T follicular helper cell (primary cell): ENCODE results near the gene EPAS1.

Experiments
- DNase-seq: peaks from one replicate; pipeline ENCODE4 v3.0.0-alpha.2; 2020; ENCODE audit warnings: low read depth

Gene EPAS1

DNA sequence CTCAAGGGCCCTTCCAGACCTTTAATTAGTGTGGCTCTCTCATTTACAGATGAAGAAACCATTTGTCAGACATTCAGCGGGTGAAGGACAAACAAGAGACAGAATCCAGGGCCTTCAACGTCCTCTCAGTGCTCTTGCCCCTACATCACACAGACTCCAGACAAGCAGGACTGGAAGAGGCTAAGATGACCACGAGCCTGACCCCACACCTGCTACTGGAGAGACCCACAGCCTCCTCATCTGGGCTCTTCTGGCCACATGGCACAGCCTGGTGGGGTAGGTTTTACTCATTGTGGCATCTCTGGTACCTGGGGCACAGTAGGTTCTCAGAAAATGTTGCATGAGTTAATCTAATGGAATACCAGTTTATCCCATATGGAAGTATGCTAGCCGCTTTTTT lies 112.5 kb downstream of the EPAS1 start:
- no peak for DNase-seq

DNA sequence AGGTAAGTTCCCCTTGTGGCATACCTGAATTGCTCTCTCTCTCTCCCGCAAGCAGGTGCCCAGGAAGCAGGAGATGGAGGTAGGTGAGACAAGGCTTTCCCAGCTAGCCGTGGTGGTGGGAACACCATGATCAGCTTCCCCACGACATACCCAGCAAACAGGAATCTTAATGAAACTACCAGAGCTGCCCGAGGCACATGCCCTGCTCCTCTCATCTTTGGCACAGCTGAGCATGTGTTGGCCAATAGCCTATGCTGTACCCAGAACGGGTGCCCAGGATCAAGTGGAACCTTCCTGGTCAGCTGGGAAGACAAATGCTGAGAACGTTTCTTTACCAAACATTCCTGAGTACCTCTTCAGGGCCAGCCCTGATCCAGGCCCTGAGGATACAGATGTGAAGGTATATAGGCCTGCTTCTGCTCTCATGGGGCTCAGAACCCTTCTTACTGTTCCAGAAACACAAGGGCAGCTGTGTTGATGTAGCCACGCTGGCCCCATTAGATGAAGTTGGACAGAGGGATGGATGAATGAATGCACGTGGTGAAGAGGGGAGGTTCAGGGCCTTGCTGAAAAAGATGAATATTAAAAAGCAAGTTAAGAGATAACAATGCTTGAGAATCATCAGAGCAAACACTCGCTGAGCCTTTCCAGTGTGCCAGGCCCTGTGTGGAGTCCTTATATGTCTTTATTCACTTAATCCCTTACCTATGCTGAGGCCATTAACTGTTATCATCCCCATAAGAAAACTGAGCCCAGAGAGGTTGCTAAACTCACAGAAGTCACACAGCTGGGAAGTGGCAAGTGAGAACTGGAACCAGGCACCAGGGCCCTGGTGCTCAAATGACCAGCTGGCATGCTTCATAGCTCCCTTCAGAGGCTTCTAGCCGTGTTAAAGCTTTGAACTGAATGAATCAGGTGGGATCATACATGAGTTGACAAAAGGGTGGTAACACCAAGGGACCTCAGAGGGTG lies 113.4 kb downstream of the EPAS1 start:
- no peak for DNase-seq

DNA sequence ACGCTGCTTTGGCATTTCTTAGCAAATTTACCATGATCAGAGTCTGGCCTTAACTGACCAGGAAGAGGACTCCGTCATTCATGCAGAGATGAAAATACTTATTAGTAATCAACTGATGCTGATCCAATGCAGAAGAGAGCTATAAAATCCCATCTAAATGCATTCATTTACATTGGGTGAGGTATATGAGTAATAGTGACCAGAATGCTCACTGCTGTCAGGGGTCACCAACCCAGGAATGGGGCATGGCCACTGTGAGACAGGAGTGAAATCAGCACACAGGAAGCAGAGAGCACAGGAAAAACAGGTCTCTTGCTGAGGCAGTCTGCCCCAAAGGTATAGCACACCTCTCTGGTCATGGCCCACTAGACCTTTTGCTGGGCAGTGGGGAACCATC lies 114.0 kb downstream of the EPAS1 start:
- DNase-seq, result no peak

DNA sequence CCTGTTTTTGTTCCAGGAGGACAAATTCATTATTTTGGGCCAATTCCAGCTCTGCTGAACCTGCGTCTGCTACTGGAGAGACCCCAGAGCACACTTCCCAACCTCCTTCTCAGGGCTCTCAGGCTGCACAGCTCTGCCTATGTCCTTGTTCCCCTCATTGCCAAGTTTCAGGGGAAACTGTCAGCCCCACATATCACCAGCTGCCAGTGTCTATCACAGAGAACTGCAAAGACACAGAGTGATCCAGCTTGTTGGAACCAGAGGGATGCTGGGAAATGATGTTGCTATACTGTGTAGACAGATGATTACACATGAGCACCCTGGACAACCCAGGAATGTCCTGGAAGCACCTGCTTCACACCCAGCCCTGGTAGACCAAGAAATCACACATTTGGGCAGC lies 114.8 kb downstream of the EPAS1 start:
- no peak for DNase-seq

DNA sequence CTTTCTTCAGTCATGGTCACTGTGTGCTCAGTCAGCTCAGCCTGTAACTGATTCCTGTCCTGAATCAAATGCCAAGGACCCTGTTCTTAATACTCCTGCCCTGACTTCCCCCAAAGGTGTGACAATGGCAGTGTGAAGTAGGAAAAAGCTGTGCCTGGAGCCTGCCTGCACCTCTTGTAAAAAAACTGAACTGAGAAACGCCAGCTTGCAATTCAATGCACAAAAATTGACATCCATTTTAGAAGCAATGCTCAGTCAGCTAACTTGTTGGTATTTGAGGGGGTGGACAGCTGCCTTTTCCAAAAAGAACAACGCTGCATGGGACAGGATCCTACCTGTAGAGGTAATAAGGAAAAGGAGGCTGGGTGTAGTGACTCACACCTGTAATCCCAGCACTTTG lies 115.9 kb downstream of the EPAS1 start:
- DNase-seq, result no peak

DNA sequence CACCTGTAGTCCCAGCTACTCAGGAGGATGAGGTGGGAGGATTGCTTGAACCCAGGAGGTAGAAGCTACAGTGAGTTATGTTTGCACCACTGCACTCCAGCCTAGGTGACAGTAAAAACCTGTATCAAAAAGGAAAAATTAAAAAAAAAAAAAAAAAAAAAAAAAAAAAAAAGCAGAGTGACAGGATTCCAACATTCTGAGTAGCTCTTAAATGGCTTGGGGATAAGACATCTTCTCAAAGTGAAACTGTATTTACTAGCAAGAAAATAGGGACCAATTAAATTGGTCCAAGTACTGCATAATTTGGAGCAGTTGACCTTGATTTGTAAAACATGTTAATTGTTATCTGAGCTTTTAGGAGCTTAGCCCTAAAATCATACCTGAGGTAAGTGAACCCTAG lies 116.4 kb downstream of the EPAS1 start:
- DNase-seq, result no peak

DNA sequence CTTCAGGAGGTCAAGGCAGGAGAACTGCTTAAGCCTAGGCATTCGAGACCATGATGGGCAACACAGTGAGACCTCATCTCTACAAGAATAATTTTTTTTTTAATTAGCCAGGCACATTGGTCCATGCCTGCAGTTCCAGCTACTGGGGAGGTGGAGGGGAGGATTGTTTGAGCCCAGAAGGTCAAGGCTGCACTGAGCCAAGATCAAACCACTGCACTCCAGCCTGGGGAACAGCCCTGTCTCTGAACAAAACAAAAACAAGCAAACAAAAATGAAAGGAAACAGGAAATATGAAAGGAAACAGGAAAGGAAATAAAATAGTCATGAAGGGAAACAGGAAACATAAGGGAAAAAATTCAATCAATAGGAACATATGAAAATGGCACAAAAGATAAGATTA lies 117.5 kb downstream of the EPAS1 start:
- DNase-seq, result no peak

DNA sequence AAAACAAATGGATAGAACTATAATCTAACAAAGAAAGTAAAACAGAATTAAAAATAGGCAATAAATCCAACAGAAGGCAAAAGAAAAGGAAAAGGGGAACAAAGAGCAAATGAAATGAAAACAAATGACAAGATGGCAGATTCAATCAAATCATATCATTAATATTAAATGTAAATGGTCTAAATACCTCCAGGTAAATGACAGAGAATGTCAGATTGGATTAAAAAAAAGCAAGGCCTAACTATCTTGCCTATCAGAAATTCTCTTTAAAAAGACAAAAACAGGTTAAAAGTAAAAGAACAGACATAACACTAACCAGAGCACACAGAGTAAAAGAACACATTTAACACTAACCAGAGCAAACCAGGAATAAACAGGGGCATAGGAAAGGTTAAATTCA lies 119.1 kb downstream of the EPAS1 start:
- no peak for DNase-seq

DNA sequence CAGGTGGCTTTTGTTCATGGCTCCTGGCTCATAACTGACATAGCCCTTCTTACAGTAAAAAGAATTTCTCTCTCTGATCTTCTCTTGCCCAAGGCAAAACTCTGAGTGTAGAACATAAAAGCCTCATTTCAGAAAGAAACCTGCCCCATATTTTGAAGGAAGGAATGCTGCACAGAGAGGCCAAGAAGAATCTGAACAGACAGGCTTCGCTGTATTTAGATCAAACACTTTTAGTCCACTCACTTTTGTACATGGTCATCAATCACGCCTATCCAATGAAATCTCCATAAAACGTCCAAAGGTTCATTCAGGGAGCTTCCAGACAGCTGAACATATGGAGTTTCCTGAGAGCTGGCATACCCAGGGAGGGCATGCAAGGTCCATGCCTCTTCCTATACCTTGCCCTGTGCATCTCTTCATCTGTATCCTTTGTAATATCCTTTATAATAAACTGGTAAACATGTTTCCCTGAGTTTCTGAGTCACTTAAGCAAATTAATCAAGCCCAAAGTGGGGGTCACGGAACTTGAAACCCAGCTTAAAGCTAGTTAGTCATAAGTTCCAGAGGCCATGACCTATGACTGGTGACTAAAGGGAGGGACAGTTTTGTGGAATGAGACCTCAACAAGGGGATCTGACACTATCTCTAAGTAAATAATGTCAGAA lies 119.7 kb downstream of the EPAS1 start:
- no peak for DNase-seq

DNA sequence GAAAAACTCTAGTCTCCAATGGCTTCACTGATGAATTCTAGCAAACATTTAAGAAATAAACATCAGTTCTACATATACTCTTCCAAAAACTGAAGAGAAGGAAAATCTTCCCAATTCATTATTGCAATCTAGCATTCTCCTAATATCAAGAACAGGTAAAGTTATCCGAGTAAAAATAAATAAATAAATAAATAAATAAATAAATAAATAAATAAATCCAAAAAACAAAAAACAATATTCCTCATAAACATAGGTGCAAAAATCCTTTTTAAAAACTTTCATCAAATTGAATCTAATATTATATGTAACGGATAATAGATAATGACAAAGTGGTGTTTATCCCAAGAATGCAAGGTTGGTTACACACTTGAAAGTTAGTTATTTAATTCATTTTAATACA lies 123.7 kb downstream of the EPAS1 start:
- no peak for DNase-seq

DNA sequence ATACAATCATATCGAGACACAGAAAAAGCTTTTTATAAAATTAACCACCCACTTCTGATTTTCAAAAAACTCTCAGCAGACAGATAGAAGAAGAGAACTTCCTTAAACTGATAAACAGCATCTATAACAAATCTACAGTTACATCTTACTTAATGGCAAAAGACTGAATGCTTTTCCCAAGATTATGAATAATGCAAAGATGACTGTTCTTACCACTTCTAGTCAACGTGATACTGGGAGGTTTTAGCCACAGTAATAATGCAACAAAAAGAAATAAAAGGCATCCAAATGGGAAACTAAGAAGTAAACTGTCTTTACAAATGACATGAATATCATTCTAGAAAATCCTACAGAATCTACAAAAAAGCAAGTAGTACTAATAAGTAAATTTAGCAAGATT lies 124.2 kb downstream of the EPAS1 start:
- no peak for DNase-seq

DNA sequence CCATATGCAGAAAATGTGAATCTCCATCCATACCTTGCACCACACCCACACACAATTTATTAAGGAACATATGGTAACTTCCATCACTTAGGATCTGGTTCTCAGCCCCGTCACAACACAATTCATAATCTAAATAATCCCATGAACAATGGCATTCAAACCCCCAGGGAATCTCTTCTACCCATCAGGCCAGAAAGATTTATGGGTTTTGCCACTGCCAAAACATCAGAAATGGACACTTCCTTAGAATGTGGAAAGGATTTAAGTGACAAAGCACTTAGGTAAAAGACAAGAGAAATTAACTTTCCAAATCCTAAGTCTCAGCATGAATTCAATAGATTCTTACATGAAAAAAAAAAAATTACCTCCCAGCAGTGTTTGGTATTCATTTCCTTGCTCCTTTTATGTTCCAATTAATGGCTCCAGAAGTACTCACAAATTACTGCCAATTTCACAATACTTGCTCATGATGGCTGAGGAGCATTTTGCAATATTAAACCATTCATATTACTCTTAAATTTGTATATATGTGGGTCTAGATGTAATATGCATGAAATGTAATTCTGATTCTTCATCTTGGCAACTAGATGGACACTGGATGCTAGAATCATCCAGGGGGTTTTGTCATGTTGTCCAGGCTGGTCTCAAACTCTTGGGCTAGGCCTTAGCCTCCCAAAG lies 125.6 kb downstream of the EPAS1 start:
- no peak for DNase-seq

DNA sequence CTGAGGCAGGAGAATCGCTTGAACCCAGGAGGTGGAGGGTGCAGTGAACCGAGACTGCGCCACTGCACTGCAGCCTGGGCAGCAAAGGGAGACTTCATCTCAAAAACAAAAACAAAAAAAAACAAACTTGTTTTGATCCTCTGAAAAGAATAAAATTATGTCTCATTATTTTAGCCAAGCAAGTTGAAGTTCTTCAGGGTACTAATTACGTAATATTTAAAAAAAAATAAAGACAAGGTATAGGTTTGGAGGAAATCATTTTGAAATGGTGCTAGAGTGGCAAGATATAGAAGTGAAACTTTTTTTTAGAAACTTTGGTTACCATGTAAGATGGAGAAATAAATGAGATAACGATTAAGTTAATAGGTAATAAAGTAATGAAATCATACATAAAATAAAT lies 127.7 kb downstream of the EPAS1 start:
- no peak for DNase-seq

DNA sequence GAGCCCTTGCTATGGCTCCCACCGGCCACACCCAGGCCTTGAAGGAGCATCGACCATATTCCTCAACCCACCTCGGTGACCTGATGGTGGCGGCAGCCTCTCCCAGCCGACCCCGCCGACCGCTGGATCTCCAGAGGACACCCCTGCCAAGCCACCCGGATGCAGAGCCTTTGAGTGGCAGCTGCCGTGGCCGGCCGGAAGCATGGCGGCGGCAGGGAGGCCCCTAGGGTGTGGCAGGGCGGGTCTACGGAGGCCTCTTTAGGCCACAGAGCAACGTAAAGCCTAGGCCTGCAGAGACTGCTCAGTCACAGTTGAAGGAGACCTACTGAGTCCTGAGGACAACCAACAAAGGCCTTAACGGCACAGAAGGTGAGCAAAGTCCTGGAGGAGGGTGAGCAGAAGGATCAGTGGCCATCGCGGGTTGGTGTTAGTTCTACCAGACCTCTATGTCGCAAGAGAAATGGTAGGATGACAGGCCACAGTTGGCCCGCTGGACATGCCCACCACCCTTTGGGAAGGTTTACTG lies 131.8 kb downstream of the EPAS1 start:
- DNase-seq, result no peak

DNA sequence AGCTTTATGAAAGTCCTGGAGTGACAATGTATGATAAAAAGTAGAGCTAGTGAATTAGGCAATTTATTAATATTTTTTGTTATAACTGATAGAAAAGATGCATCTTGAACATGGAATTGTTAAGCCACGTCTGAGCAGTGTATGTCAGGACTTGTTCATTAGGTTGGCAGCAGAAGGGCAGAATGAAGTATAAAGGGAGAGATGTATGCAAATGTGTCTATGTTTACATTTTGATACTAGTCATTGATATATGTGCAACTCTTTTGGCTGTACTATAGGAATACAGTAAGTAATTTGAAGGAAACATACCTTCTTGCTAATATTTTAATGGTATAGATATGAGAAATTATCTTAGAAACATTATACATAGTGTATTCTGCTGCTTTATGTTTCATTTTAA lies 133.2 kb downstream of the EPAS1 start:
- DNase-seq, result no peak

DNA sequence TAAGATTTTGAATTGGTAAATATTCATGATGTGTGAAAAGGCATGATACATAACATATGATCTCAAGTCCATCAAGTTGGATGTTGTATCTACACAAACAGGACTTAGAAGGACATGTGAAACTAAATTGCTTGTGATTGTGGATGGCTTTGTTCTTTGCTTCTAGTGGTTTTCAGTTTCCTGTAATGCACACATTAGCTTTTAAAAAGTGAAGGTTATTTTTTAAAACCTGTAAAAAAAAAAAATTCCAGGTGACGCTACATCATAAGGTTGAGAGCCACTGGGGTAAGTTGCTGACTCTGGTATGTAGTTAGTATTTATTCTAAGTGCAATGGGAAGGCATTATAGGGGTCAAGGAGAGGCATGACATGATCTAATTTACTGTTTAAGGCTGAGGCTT lies 133.8 kb downstream of the EPAS1 start:
- no peak for DNase-seq

DNA sequence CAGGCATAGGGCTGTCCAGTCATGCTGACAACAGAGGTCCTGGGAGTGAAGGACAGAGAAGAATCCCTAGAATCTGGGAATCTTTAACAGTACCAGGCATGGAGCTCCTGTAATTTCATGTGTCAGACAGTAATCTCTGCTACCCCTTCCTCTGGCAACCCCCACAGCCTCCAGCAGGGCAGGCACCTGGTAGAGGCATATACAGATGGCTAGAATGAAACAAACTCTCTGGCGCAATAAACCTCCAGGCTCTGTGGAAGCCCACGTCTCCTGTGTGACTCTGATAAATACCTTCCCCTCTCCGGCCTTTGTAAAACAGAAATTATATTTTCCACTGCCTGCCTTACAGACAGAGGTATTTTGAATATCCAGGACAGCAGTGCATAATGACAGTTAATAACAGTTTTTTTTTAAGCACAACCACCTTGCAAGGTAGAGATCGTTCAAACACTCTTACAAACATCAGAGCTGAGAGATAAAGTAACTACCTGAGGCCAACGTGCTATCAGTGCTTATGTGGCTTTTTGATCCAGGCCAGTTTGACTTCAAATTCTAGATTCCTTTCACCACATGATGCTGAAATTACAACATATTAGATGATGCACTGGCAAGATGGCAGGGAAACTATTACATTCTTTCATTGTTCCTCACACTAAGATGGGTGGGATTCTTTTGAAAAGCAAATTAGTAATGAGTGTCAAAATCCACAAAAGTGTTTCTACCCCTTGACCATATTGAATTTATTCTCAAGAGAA lies 134.5 kb downstream of the EPAS1 start:
- DNase-seq, result no peak

DNA sequence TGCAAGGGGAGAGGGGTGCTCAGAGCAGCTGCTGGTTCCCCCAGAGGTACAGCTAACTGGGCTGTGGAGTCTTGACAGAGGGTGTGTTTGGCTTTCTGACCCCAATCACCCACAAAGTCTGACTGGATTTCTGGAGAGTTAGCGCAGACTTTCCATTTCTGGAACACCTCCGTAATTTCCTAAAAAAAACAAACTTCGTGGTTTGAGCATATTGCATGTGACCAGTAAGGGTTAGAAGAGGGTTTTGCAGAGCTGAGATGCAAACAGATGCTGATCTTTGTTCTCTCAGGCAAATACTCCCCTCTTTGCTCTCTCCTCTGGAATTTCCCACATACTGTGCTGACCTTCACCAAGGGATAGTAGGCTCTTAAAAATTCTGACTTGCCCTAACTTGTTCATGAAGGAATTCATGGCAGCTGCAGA lies 137.7 kb downstream of the EPAS1 start:
- DNase-seq, result no peak

DNA sequence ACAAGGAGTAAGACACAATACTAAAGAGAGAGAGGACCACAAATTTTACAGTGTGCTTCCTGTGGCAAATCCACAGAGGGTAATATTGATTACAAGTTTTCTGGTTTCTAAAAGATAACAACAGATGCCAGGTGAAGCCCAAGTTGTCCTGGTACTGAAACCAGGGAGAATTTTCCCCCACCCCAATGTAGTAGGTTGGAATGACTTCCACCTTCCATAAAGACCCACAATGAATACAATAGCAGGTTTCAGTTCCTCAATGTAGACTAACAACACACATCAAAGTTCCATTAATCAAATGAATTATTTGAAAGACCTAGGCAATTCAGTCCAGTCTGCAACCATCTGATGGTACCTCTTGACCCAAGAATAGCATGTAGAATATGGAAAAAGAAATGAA lies 138.1 kb downstream of the EPAS1 start:
- no peak for DNase-seq

DNA sequence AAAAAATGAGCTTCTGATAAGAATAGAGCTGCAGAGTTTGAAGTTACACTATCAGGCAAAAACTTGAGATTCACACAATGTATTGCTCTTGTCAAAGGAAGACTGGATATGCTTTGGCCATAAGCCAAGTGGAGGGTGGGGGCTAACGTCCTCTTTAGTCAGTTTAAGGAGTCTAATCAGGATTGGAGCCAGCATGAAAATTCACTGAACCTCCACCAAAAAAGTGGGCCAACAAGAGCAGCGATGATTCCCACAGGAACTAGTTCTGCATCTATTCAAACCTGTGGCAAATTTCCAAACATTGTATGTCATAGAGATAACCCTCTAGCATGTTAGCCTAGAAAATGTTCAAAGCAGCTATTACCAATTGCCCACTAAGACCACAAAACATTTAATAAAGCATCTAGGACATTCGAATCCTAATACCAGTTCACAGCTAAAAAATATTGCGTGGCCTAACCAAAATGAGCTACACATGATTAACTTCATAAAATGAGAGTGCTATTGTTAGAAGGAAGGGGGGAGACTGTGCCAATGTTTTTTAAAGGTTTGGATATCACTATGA lies 138.7 kb downstream of the EPAS1 start:
- DNase-seq, result no peak
